Left renal cortex interstitium (tissue), 4 donors: Measurements from ENCODE around the gene GGPS1. TPM values are rescaled to one million over a fixed set of nuclear protein-coding genes. Genes with fewer than 3 reads are reported as not detected.
A peak's percentile ranks its signal among the peaks of the same experiment; 100 is the strongest.
"Not testable (repeated sequence)": the region's sequence is repeated elsewhere in the genome, so short reads cannot be mapped to it uniquely, and the experiment has no call there.

Experiments
- DNase-seq, 4 donors: peaks; one replicate each; pipeline ENCODE4 v3.0.0-alpha.2; 2013; ENCODE audit warnings: low read depth in 4 of 4, low spot score in 2 of 4, missing footprints in 1 of 4
- polyA plus RNA-seq, 4 donors: library from polyadenylated mRNA; unstranded; fragments of 120-200 nt; gene quantifications; one replicate each; pipeline ENCODE4 v1.2.1, GENCODE V29; 2013; ENCODE audit not compliant: insufficient read length in 4 of 4

GGPS1 gene
- polyA plus RNA-seq, 4 donors = 47.7 to 61.1 (median 57.2) TPM

DNA sequence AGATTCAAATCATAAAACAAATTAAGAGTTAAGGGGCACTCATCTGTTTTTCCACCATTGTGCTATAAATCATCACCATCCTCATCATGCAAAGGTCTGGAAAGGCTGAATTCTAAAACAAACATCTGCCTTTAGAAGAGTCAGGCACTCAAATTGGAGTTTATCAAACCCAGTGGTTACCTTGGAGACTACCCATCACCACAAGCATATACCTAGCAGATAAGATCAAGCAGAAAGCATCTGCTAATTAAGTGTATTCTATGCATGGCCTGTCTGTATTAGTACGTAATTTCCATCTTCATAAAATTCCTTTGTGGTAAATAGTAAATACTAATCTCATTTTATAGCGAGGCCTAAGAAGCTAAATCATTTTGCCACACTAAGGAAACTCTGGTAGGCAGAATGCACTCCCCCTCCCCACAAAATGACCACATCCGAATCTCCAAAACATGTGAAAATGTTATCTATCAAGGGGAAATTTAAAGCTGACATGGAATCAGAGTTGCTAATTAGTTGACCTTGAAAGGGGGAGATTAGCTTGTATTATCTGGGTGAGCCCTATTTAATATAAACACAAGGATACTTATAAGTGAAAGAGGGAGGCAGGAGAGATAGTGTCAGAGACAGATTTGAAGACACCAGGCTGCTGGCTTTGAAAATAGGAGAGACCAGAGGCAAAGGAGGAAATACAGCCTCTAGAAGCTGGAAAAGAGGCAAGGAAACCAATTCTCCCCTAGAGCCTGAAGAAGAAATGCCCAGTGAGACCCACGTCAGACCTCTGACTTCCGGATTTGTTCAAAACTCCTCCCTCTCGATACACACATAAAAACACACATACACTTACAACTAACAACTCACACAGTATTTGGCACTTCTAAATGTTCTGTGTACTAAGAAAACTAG is 23.6 kb upstream of the GGPS1 start:
- DNase-seq = no peak

DNA sequence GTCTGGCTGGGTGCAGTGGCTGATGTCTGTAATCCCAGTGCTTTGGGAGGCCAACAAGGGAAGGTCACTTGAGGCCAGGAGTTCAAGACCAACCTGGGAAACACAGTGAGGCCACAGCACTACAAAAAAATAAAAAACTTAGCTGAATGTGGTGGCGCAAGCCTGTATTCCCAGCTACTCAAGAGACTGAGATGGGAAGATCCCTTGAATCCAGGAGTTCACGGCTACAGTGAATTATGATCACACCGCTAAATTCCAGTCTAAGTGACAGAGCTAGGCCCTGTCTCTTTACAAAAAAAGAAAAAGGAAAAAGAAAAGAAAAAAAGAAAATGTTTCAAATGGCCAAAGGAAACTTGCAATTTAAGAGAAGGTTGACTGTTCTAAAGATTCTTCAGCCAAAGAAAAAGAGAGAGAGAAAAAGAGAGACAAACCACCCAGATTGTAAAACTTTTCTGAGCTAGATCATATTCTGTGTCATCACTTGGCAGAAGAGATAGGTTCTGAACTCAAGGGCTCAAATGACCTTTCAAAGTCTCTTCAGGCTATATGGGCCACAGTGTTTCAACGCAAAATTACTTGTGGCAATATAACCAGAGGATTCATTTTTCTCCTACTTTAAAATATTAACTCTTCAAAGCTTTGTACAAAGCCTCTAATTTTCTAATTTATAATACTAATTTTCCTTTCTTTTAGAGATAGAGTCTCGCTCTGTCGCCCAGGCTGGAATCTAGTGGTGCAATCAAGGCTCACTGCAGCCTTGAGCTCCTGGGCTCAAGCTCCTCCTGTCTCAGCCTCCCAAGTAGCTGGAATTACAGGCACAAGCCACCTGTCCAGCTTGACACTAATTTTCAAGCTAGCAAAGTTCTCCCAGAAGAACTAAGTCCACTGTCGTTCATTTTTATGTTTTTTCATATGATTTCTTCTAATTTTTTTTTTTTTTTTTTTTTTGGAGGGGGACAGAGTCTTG is 20.9 kb upstream of the GGPS1 start:
- DNase-seq = no peak

DNA sequence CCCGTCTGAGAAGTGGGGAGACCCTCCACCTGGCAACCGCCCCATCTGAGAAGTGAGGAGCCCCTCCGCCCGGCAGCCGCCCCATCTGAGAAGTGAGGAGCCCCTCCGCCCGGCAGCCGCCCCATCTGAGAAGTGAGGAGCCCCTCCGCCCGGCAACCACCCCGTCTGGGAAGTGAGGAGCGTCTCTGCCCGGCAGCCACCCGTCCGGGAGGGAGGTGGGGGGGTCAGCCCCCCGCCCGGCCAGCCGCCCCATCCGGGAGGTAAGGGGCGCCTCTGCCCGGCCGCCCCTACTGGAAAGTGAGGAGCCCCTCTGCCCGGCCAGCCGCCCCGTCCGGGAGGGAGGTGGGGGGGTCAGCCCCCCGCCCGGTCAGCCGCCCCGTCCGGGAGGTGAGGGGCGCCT is 19.2 kb upstream of the GGPS1 start:
- not testable (repeated sequence) for DNase-seq

DNA sequence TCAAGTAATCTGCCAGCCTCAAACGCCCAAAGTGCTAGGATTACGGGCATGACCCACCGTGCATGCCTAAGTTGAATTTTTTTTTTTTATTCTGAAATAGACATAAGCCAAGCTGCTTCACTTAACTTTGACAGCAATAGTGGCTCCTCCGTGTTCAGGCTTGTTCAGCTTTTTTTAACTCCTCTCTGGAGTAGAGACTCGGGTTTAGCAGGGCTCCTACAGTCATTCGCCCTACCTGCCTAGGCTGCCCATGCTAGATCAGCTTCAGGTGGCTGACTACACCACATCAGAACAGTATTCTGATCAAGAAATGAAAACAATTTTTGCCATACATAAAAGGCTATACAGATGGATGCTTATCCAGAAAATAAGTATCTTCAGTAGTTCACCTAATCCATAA is 15.1 kb upstream of the GGPS1 start:
- no peak for DNase-seq

DNA sequence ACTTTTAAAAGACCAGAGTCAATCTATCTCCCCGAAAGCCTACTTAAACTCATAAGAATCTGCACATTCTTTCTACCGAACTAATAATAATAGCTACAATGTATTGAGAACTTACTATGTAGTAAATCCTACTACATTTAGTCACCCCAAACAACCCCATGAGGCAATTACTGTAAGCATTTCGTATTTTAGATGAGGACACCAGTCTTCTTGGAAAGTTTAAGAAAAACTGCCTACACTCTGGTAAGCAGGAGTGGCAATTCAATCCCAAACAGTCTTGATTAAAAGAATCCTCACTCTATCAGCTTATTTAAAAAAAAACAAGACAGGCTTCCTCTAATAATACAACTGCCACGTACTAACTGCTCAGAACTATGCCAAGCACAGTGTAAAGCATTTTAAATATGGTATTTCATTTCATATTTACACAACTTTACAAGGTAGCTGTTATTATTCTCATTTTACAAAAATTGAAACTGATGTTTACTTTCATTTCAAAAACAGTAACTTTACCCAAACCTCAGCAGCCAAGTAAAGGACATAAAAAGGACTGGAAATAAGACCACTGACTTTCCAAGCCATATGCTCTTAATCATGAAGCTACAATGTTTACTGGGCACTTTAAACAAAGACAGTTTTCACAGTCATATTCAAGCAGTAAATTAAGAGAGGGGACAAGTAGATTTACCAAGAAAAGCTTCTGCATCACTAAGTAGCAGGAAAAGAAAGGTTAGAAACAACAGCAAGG is 14.3 kb upstream of the GGPS1 start:
- no peak for DNase-seq

DNA sequence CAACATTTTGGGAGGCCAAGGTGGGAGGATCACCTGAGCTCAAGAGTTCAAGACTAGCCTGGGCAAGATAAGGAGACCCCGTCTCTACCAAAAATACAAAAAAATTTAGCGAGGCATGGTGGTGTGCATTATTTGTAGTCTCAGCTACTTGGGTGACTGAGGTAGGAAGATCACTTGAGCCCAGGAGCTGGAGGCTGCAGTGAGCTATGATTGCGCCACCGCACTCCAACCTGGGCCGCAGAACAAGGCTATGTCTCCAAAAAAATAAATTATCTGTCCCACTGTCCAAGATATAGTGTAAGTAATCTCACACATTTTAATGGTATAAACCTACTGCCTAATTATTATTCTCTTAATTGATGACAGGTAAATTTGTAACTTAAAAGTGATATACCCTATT is 13.2 kb upstream of the GGPS1 start:
- no peak for DNase-seq

DNA sequence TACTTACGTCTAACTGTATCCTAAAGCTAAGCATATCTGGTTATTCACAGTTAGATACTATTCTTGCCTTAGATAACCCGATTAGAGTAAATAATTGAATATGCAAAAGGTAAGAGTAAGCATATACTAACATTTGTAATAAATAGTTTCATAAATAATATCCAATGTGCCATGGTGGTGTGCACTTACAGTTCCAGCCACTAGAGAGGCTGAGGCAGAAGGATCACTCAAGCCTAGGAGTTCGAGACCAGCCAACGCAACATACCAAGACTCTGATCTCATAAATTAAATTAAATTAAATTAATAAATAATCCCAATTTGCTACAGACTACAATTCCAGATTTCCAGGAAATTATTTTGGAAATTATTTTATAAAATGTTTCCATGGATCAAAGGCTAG is 12.6 kb upstream of the GGPS1 start:
- no peak for DNase-seq

DNA sequence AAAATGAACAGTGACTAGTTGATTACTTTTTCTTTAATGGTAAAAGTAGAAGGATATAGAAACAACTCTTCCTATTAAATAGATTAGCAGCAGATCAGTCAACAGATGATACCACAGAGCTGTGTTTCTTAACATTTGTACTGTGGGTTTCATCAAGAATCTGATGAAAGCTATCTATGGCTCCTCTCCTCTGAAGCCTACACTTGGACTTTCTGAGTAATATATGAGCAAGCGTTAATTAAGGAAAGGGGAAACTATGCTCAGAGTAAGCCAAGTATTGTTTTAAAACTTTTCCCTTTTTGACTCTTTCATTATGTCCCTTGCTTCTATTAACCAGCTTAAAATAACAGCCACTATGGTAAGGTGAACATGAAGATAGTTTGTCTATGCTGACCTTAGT is 11.2 kb upstream of the GGPS1 start:
- DNase-seq = no peak

DNA sequence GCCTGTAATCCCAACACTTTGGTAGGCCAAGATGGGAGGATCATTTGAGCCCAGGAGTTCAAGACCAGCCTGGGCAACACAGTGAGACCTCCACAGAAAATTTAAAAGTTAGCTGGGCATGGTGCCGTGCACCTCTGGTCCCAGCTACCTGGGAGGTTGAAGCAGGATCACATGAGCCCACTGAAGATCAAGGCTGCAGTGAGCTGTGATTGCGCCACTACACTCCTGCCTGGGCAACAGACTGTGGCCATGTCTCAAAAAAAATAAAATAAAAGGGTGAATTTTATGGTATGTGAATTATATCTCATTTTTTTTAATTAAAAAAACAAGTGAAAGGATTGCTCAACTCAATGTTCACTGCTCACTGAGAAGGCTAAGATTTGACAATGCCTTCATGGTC is 9.1 kb upstream of the GGPS1 start:
- DNase-seq = no peak

DNA sequence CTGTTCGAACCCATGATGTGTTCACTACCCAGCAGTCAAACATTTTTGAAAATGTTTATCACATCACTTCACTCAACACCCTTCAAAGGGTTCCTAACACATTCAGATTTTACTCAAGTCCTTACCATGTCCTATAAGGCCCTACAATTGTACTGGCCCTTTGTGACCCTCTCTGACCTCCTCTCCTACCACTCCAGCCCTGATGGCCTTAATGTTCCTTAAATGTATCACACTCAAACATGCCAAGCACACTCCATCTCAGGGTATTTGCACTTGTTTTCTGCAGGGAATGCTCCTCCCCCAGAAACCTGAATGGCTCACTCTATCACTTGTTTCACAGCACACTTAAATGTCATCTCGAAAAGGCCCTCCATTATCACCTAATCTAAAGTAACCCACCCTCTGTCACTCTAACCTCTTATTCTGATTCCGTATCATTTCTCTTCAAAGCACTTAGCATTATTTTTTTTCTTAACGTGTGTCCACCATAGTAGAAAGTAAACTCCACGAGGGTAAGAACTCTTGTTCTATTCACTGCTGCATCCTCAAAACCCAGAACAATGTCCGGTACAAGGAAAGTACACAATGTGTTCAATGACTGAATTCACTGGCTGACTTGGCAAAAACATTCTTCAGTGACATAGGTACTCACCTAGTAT is 7.7 kb upstream of the GGPS1 start:
- DNase-seq = no peak

DNA sequence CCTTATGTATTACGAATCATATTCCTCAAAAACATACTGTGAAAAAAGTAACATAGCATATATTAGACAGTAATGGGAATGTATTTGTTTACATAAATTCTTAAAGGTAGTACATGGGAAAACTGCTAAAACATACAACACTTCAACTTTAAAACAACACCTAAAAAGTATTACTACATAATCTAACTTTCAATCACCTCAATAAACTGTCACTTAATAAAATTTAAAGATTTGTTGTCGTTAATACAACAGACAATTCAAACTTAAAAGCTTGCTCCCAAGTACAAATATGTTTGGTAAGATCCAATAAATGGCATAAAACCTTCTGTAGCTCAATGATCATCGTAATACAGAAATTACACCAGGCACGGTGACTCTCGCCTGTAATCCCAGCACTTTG is 4.1 kb upstream of the GGPS1 start:
- no peak for DNase-seq

DNA sequence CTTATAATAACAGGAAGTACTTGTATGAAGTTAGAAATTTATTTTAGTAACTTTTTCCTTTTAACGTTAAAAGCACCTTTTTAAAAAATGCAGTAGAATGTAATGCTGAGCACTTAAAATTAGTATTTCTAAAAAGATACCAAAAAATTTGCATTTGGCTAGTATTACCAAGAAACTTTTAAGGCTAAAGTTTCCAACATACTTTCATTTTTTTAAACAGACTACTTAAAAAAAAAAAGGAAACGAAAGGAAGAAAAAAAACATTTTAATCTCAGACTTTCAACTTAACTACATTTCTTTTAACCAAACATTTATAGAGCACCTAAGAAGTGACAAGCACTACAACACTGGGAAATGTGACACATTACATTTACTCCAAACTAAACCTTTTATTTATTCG is 3.2 kb upstream of the GGPS1 start:
- no peak for DNase-seq

DNA sequence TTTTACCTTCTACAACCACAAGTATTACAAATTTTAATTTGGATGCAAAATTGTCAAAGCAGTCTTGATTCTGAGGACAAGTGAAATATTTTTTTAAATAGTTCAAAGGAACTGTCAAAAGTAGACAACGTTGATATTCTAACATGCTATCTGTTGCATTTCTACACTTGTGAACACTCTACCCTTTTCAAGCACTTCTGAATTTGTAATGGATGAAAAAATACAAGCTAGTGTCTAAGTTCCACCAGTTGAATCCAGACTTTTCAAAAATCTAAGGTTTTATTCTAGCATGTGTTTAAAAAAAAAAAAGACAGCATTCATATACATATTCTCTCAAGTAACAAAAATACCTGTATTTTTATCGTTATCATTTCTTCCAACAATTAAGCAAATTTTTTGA is 2.5 kb upstream of the GGPS1 start:
- DNase-seq = no peak

DNA sequence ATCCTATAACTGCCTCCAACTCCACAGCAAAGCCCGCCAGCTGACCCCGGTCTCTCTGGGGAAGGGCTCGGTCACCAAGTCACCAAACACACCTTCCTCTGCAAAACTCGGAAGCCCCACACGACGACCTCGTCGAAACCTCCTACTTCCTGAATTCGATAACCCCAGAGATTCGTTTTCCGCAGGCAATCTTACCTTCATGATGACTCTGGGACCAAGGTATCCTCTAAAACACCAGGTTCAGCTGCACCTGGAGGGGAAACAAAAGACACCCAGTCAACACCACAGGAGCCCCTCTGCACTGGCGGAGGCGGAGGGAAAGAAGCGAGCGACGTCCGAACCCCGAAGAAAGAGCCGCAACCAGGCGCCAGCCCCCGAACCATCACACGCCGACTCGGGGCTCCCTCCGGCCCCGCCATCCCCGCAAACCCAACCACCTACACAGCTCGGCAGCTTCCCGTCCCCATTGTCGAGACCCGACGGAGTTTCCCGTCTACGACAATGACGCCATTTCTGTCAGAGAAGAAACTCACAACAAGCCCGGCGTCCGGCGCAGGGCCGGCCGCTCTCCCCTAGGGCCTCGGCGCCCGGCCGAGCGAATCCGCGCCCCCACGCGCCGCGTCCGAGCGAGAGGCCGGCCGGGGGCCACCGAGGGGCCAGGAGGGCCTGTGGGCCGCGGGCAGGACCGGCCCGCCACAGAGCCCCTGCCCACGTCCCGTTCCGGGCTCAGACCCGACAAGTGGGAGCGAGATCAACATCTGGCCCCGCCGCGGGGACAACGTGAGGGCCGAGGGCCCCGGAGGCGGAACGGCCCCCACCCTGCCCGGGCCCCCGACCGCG is 1.4 kb upstream of the GGPS1 start:
- DNase-seq = peak; percentile 22 to 38 (median 32)

DNA sequence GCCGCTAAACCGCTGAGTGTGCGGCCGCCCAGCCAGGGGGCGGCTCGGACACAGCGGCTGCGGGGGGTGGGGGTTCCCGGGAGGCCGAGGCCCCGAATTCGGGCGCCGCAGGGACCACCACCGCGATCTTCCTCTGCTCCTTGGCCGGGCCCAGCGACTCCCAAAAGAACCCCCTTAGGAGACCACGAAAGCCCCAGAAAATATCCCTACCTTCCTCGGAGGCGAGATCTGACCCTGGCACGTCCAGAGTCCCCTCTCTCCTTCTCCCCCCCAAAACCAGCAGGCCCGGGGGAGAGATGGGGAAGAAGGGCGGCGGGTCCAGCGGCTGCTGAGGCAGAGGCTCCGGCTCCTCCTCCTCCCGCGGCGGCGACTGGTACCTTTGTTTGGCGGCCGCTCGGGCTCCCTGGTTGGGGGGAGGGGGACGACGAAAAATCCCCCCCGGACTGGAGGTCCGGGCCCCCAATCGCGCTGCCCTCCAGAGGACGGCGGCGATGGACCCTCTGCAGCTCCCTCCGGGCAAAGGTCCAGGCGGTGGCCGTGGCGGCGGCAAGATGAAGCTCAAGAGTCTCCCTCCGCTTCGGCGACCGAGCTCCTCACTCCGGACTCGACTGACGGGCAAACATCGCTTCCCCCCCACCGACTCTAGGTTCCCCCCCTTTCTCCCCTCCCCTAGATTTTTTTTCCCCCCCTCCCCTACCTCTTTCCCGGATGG is 655 bp upstream of the GGPS1 start, which contains the start of gene ARID4B:
ARID4B (minus strand) TSS at position 621 of the 712 bp plus-strand sequence. CDS start 1,260 bp downstream, outside the sequence.
- peak in 3 of 4 donors; percentile 26 to 65 (median 28) for DNase-seq

DNA sequence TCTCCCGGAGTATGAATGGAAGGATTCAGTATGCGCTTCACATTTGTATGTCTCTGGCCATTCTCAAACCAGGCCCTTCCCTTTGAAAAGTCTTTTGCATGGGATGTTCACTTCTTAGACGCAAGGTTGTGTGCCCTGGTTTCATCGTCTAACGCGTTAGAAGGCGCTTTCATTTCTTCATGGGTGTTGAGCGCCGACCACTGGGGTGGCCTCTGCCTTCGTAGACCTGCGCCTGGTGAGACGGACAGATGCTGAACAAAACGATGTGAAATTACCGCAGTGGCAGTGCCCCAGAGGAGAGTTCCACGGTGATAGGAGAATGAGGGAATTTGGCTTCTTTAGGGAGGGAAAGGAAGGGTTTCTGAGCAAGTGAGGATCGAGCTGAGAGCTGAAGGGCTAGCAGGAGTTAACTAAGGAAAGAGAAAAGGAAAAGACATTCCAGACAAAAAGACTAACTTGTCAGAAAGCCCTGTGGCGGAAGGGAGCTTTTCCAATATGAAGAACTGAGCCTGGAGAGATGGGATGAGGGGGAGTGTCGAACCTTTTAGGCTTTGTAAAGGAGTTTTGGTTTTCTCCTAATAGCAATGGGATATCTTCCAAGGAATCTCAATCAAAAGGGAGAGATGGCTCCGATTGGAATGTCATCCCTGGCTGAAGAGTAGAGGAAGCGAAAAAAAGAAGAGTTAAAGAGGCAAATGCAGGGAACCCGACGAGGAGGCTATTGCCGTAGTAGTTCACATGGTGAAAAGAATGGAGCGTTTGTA is 951 bp downstream of the GGPS1 start:
- DNase-seq = peak; percentile 18 to 64 (median 29)

DNA sequence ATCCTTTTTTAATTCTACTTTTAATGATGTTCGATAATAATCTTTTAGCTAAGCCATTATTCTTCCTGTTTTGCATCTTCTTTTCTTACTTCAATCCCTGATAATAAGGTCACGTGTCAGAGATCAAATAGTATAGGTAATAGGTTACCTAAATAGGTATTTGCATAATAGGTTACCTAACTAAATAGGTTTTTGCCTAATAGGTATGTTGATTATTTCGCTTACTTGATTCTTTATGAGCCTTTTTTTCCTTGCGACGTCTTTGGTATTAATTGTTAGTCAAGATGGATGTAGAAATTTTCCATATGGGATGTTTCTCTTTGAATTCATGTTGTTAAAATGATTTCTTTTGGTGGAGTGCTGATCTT is 2.5 kb downstream of the GGPS1 start:
- DNase-seq = no peak

DNA sequence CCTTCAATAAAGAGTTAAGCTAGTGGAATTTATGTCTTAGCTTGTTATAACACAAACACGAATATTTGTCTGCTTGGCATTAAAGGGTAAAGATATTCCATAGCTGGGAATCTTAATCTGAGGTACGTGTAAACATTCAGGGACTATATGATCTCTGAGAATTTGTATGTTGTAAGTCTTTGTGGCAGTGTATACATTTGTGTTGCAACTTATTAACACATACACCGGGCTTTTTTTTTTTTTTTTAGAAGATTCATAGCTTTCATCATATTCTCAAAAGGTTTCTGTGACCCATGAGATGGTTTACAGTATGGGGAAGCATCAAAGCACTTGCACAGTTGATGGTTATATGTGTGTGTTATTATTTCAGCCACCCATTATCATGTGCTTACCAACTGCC is 3.0 kb downstream of the GGPS1 start:
- no peak for DNase-seq
